ENCODE measurements around the gene ZSWIM8. TPM values are rescaled to one million over a fixed set of nuclear protein-coding genes. Genes with fewer than 3 reads are reported as not detected.

ZSWIM8 gene
- total RNA-seq, 1 donor from 2014 or later, result 40.3 TPM

GRCh38 chr10:73809061-73809818 is 23.8 kb downstream of the ZSWIM8 start:
- DNase-seq (peak; percentile 5), ATAC-seq (ENCODE audit: poor library complexity) (no peak)
- intact Hi-C loops (cut with DNase I), result no loop called here

- intact Hi-C loops (cut with DNase I), result no loop called here
- ATAC-seq (ENCODE audit: poor library complexity) (no peak), DNase-seq (no peak)
These were observed 24.9 kb downstream of the ZSWIM8 start for GRCh38 chr10:73810358-73810734.

GRCh38 chr10:73810735-73811465 is 25.5 kb downstream of the ZSWIM8 start:
- DNase-seq, result peak; percentile 59
- intact Hi-C loops (cut with DNase I), result no loop called here

GRCh38 chr10:73812657-73813056 is 27.3 kb downstream of the ZSWIM8 start:
- no peak for ATAC-seq (ENCODE audit: poor library complexity)
- intact Hi-C loops (cut with DNase I), result no loop called here
- DNase-seq, result no peak

More at GRCh38 chr10:73810735-73811465, 25.5 kb downstream of the ZSWIM8 start:
- peak; percentile 40 for ATAC-seq (ENCODE audit: poor library complexity)

GRCh38 chr10:73813333-73813732 is 27.9 kb downstream of the ZSWIM8 start:
- ATAC-seq (ENCODE audit: poor library complexity) (no peak), DNase-seq (no peak)
- intact Hi-C loops (cut with DNase I), result no loop called here

GRCh38 chr10:73814276-73814895 is 29.0 kb downstream of the ZSWIM8 start:
- DNase-seq (no peak), ATAC-seq (ENCODE audit: poor library complexity) (no peak)
- intact Hi-C loops (cut with DNase I), result no loop called here

- intact Hi-C loops (cut with DNase I), result no loop called here
- DNase-seq (no peak), ATAC-seq (ENCODE audit: poor library complexity) (no peak)
These were observed 29.7 kb downstream of the ZSWIM8 start for GRCh38 chr10:73814896-73815718.

- ATAC-seq (ENCODE audit: poor library complexity) (no peak), DNase-seq (no peak)
- intact Hi-C loops (cut with DNase I), result no loop called here
These were observed 30.3 kb downstream of the ZSWIM8 start for GRCh38 chr10:73815719-73816030.

GRCh38 chr10:73816917-73817729 is 31.7 kb downstream of the ZSWIM8 start:
- no peak for DNase-seq
- no peak for ATAC-seq (ENCODE audit: poor library complexity)
- intact Hi-C loops (cut with DNase I), result no loop called here

GRCh38 chr10:73817826-73818225 is 32.4 kb downstream of the ZSWIM8 start:
- ATAC-seq (ENCODE audit: poor library complexity) (no peak), DNase-seq (no peak)
- intact Hi-C loops (cut with DNase I), result no loop called here

GRCh38 chr10:73818402-73818801 is 33.0 kb downstream of the ZSWIM8 start:
- intact Hi-C loops (cut with DNase I), result no loop called here
- no peak for DNase-seq
- ATAC-seq (ENCODE audit: poor library complexity), result peak; percentile 1

GRCh38 chr10:73819081-73819480 is 33.7 kb downstream of the ZSWIM8 start:
- ATAC-seq (ENCODE audit: poor library complexity) (no peak), DNase-seq (no peak)
- intact Hi-C loops (cut with DNase I), result no loop called here

- intact Hi-C loops (cut with DNase I), result no loop called here
- peak; percentile 71 for DNase-seq
- ATAC-seq (ENCODE audit: poor library complexity), result peak; percentile 75
These were observed 34.2 kb downstream of the ZSWIM8 start for GRCh38 chr10:73819513-73820093.

GRCh38 chr10:73823391-73823790 is 38.0 kb downstream of the ZSWIM8 start:
- ATAC-seq (ENCODE audit: poor library complexity), result no peak
- no peak for DNase-seq
- intact Hi-C loops (cut with DNase I), result no loop called here

GRCh38 chr10:73824146-73824725 is 38.8 kb downstream of the ZSWIM8 start:
- ATAC-seq (ENCODE audit: poor library complexity) (no peak), DNase-seq (no peak)
- intact Hi-C loops (cut with DNase I), result no loop called here

- no peak for ATAC-seq (ENCODE audit: poor library complexity)
These were observed 42.1 kb downstream of the ZSWIM8 start for GRCh38 chr10:73827346-73828089.

GRCh38 chr10:73828161-73828560 is 42.8 kb downstream of the ZSWIM8 start:
- intact Hi-C loops (cut with DNase I), result no loop called here
- ATAC-seq (ENCODE audit: poor library complexity) (no peak), DNase-seq (no peak)

More at GRCh38 chr10:73827346-73828089, 42.1 kb downstream of the ZSWIM8 start:
- DNase-seq, result no peak
- intact Hi-C loops (cut with DNase I), result no loop called here
